Skeletal muscle tissue (tissue), 4 donors: ENCODE results near the gene SLC7A7. TPM values are rescaled to one million over a fixed set of nuclear protein-coding genes. Genes with fewer than 3 reads are reported as not detected.

Experiments
- H3K27ac ChIP-seq: one replicate; pipeline ENCODE4 v1.7.0; 2013; ENCODE audit warnings: mild to moderate bottlenecking, low read depth, low read length, inconsistent platforms
- H3K27me3 ChIP-seq, 3 donors: one replicate each; pipeline ENCODE4 v1.7.0; 2013; ENCODE audit warnings: low read length in 3 of 3; ENCODE audit not compliant: control insufficient read depth in 3 of 3, insufficient read depth in 3 of 3
- H3K36me3 ChIP-seq, 3 donors: one replicate each; pipeline ENCODE4 v1.7.0; 2013; ENCODE audit warnings: low read length in 3 of 3; ENCODE audit not compliant: control insufficient read depth in 3 of 3, insufficient read depth in 3 of 3
- H3K4me1 ChIP-seq, 3 donors: one replicate each; pipeline ENCODE4 v1.7.0; 2013; ENCODE audit warnings: low read length in 3 of 3, mild to moderate bottlenecking in 3 of 3; ENCODE audit not compliant: control insufficient read depth in 3 of 3, insufficient read depth in 3 of 3
- H3K4me3 ChIP-seq, 3 donors: one replicate each; pipeline ENCODE4 v1.7.0; 2013; ENCODE audit warnings: low read length in 3 of 3
- H3K9ac ChIP-seq, 3 donors: one replicate each; pipeline ENCODE4 v1.7.0; 2013; ENCODE audit warnings: low read length in 3 of 3, mild to moderate bottlenecking in 3 of 3, moderate library complexity in 2 of 3, low read depth in 1 of 3
- H3K9me3 ChIP-seq, 3 donors: one replicate each; pipeline ENCODE4 v1.7.0; 2013; ENCODE audit warnings: low read length in 3 of 3; ENCODE audit not compliant: control insufficient read depth in 3 of 3
- total RNA-seq: library from RNA; depleted of rRNA; stranded (reverse); fragments of >200 nt; gene quantifications from one replicate; pipeline ENCODE4 v1.2.3, GENCODE V29; 2014
- donor health status: Osteomylitis.

Gene SLC7A7
- total RNA-seq, 1 donor from 2014 or later, result 15.1 TPM

- peaks cover 0 to 4% (median 4%) of the 10 kb centered on the region in 3 donors for H3K27me3 ChIP-seq
- H3K27ac ChIP-seq, result no peak overlapping the region
- H3K9ac ChIP-seq, result peak overlapping the region in 1 of 3 donors; percentile 40
These were observed 6.9 kb upstream of the SLC7A7 start for GRCh38 chr14:22822016-22822570.

GRCh38 chr14:22821193-22822015 is 6.2 kb upstream of the SLC7A7 start:
- Histone ChIP-seq H3K36me3 (no peaks in the 10 kb centered on the region), H3K9ac (no peak overlapping the region), H3K4me3 (no peak overlapping the region), H3K9me3 (no peaks in the 10 kb centered on the region), H3K27ac (no peak overlapping the region), H3K27me3 (peaks cover 0 to 4% (median 4%) of the 10 kb centered on the region in 3 donors), H3K4me1 (peaks cover 12 to 14% (median 13%) of the 10 kb centered on the region in 3 donors)

More at GRCh38 chr14:22822016-22822570, 6.9 kb upstream of the SLC7A7 start:
- Histone ChIP-seq H3K9me3 (no peaks in the 10 kb centered on the region), H3K4me1 (peaks cover 12 to 14% (median 13%) of the 10 kb centered on the region in 3 donors), H3K36me3 (no peaks in the 10 kb centered on the region), H3K4me3 (peak overlapping the region in 1 of 3 donors; percentile 38)

- H3K27ac ChIP-seq, result no peak overlapping the region
- H3K27me3 ChIP-seq, result peaks cover 0 to 4% (median 4%) of the 10 kb centered on the region in 3 donors
- H3K4me3 ChIP-seq, result no peak overlapping the region
- H3K4me1 ChIP-seq, result peaks cover 12 to 14% (median 13%) of the 10 kb centered on the region in 3 donors
- H3K9me3 ChIP-seq, result no peaks in the 10 kb centered on the region
- no peaks in the 10 kb centered on the region for H3K36me3 ChIP-seq
- no peak overlapping the region for H3K9ac ChIP-seq
These were observed 5.5 kb upstream of the SLC7A7 start for GRCh38 chr14:22820731-22821130.

GRCh38 chr14:22819151-22819988 is 4.1 kb upstream of the SLC7A7 start:
- Histone ChIP-seq H3K36me3 (no peaks in the 10 kb centered on the region), H3K4me1 (peaks cover 13 to 17% (median 14%) of the 10 kb centered on the region in 3 donors), H3K27ac (peak overlapping the region; percentile 27), H3K9ac (peak overlapping the region in 1 of 3 donors; percentile 45), H3K9me3 (no peaks in the 10 kb centered on the region), H3K4me3 (peak overlapping the region in 2 of 3 donors; percentile 49 to 70), H3K27me3 (peaks cover 0 to 7% (median 4%) of the 10 kb centered on the region in 3 donors)

- H3K9me3 ChIP-seq, result no peaks in the 10 kb centered on the region
- H3K27ac ChIP-seq, result no peak overlapping the region
- H3K4me3 ChIP-seq, result peak overlapping the region in 1 of 3 donors; percentile 10
- no peak overlapping the region for H3K9ac ChIP-seq
- H3K36me3 ChIP-seq, result no peaks in the 10 kb centered on the region
- peaks cover 3 to 8% (median 6%) of the 10 kb centered on the region in 3 donors for H3K4me1 ChIP-seq
- H3K27me3 ChIP-seq, result peaks cover 0 to 3% (median 0%) of the 10 kb centered on the region in 3 donors
These were observed 862 bp downstream of the SLC7A7 start for GRCh38 chr14:22814373-22814772.

- Histone ChIP-seq H3K9ac (no peak overlapping the region), H3K27me3 (peaks cover 0 to 3% (median 0%) of the 10 kb centered on the region in 3 donors), H3K36me3 (no peaks in the 10 kb centered on the region), H3K27ac (no peak overlapping the region), H3K4me3 (no peak overlapping the region), H3K9me3 (no peaks in the 10 kb centered on the region), H3K4me1 (peaks cover 0 to 6% (median 4%) of the 10 kb centered on the region in 3 donors)
These were observed 2.1 kb downstream of the SLC7A7 start for GRCh38 chr14:22813145-22813544.

GRCh38 chr14:22812744-22813143 is 2.5 kb downstream of the SLC7A7 start:
- H3K4me3 ChIP-seq, result no peak overlapping the region
- peaks cover 0 to 6% (median 4%) of the 10 kb centered on the region in 3 donors for H3K4me1 ChIP-seq
- no peak overlapping the region for H3K9ac ChIP-seq
- H3K9me3 ChIP-seq, result no peaks in the 10 kb centered on the region
- H3K27ac ChIP-seq, result no peak overlapping the region
- H3K36me3 ChIP-seq, result no peaks in the 10 kb centered on the region
- peaks cover 0 to 3% (median 0%) of the 10 kb centered on the region in 3 donors for H3K27me3 ChIP-seq

GRCh38 chr14:22811722-22812121 is 3.5 kb downstream of the SLC7A7 start:
- H3K9me3 ChIP-seq, result no peaks in the 10 kb centered on the region
- H3K4me3 ChIP-seq, result no peak overlapping the region
- no peaks in the 10 kb centered on the region for H3K36me3 ChIP-seq
- no peak overlapping the region for H3K27ac ChIP-seq
- peaks cover 0 to 3% (median 0%) of the 10 kb centered on the region in 3 donors for H3K27me3 ChIP-seq
- H3K4me1 ChIP-seq, result peaks cover 0 to 6% (median 4%) of the 10 kb centered on the region in 3 donors
- no peak overlapping the region for H3K9ac ChIP-seq

- H3K27ac ChIP-seq, result no peak overlapping the region
- no peaks in the 10 kb centered on the region for H3K9me3 ChIP-seq
- no peaks in the 10 kb centered on the region for H3K4me1 ChIP-seq
- H3K27me3 ChIP-seq, result no peaks in the 10 kb centered on the region
- no peaks in the 10 kb centered on the region for H3K36me3 ChIP-seq
- H3K4me3 ChIP-seq, result no peak overlapping the region
- H3K9ac ChIP-seq, result no peak overlapping the region
These were observed 6.6 kb downstream of the SLC7A7 start for GRCh38 chr14:22808388-22809209.
